Breast epithelium (tissue), 4 donors: Measurements from ENCODE around the gene PRSS48. TPM values are rescaled to one million over a fixed set of nuclear protein-coding genes. Genes with fewer than 3 reads are reported as not detected.
"Not testable (repeated sequence)": the region's sequence is repeated elsewhere in the genome, so short reads cannot be mapped to it uniquely, and the experiment has no call there.

ENCODE experiments used
- DNase-seq, 2 donors: peaks; one replicate each; pipeline ENCODE4 v3.0.0-alpha.2; 2019; ENCODE audit warnings: low spot score in 2 of 2
- H3K27ac ChIP-seq, 2 donors: fragments of 200-600 bp; sonication (generic) in 1 of 2; one replicate each; pipeline ENCODE4 v1.5.1; 2016 to 2019; ENCODE audit warnings: mild to moderate bottlenecking in 1 of 2
- H3K27me3 ChIP-seq, 2 donors: fragments of 200-600 bp; sonication (generic) in 1 of 2; one replicate each; pipeline versions ENCODE4 v1.5.1 to v1.6.0; 2017 to 2019; ENCODE audit warnings: control low read depth in 1 of 2, mild to moderate bottlenecking in 1 of 2
- H3K36me3 ChIP-seq: fragments of 200-600 bp; one replicate; pipeline ENCODE4 v1.5.1; 2019
- H3K4me1 ChIP-seq, 2 donors: fragments of 200-600 bp; sonication (generic); one replicate each; pipeline ENCODE4 v1.5.1; 2016 to 2019; ENCODE audit warnings: control low read depth in 1 of 2
- H3K4me3 ChIP-seq, 3 donors: fragments of 200-600 bp; sonication (generic); 1 replicate in 2 of 3; 2 replicates in 1 of 3; pipeline ENCODE4 v1.5.1; 2016 to 2019; ENCODE audit warnings: mild to moderate bottlenecking in 3 of 3, moderate library complexity in 2 of 3
- H3K9me3 ChIP-seq, 2 donors: fragments of 200-600 bp; sonication (generic) in 1 of 2; one replicate each; pipeline ENCODE4 v1.5.1; 2016 to 2019; ENCODE audit warnings: control low read depth in 1 of 2
- CTCF ChIP-seq, 3 donors: fragments of 450-650 bp; IDR thresholded peaks; one replicate each; pipeline ENCODE4 v1.5.1; 2016 to 2017; ENCODE audit warnings: antibody characterized with exemption in 3 of 3, mild to moderate bottlenecking in 3 of 3, moderate library complexity in 3 of 3
- POLR2A ChIP-seq: fragments of 450-650 bp; IDR thresholded peaks from one replicate; pipeline ENCODE4 v1.6.1; 2016; ENCODE audit warnings: antibody characterized with exemption, mild to moderate bottlenecking, moderate library complexity
- POLR2AphosphoS5 ChIP-seq, 3 donors: sonication (generic); formaldehyde crosslinking; IDR thresholded peaks; one replicate each; pipeline ENCODE4 v1.6.1; 2017; ENCODE audit warnings: antibody characterized with exemption in 3 of 3
- intact Hi-C: fragments of 100-400 bp; cut with DNase I; formaldehyde crosslinking; loops from one replicate; pipeline ENCODE4 v1.15.1; 2023; ENCODE audit warnings: low total_unique reads
- total RNA-seq, 3 donors: library from RNA; depleted of rRNA; stranded (reverse); fragments of >200 nt; gene quantifications; one replicate each; pipeline ENCODE4 v1.1.0, GENCODE V29; 2016

PRSS48 gene
- total RNA-seq, 3 donors from 2014 or later: not detected

- no peak for TF ChIP-seq POLR2A
- TF ChIP-seq POLR2AphosphoS5 (IDR thresholded peaks at IDR 0.05): no peak
- TF ChIP-seq CTCF (IDR thresholded peaks at IDR 0.05): no peak
- no peaks in the 10 kb centered on the region for H3K36me3 ChIP-seq
- intact Hi-C loops: no loop called here
- no peaks in the 10 kb centered on the region for H3K4me1 ChIP-seq
- H3K27ac ChIP-seq: no peak overlapping the region
- H3K9me3 ChIP-seq: no peaks in the 10 kb centered on the region
- H3K27me3 ChIP-seq: no peaks in the 10 kb centered on the region
- DNase-seq: no peak
- no peak overlapping the region for H3K4me3 ChIP-seq
Measured at GRCh38 chr4:151318307-151319006, 41.5 kb downstream of the PRSS48 start.

- intact Hi-C loops: no loop called here
- H3K4me3 ChIP-seq: no peak overlapping the region
- no peaks in the 10 kb centered on the region for H3K9me3 ChIP-seq
- TF ChIP-seq CTCF (IDR thresholded peaks at IDR 0.05) (no peak), POLR2AphosphoS5 (IDR thresholded peaks at IDR 0.05) (no peak), POLR2A (no peak)
- no peaks in the 10 kb centered on the region for H3K36me3 ChIP-seq
- H3K27ac ChIP-seq: peak overlapping the region in 1 of 2 donors; percentile 23
- H3K27me3 ChIP-seq: no peaks in the 10 kb centered on the region
- DNase-seq: no peak
- H3K4me1 ChIP-seq: no peaks in the 10 kb centered on the region
Measured at GRCh38 chr4:151319490-151319889, 42.5 kb downstream of the PRSS48 start.

- H3K9me3 ChIP-seq: no peaks in the 10 kb centered on the region
- H3K4me3 ChIP-seq: peak overlapping the region in 1 of 3 donors; percentile 30
- H3K27me3 ChIP-seq: no peaks in the 10 kb centered on the region
- H3K27ac ChIP-seq: peak overlapping the region; percentile 23 to 80
- no peaks in the 10 kb centered on the region for H3K36me3 ChIP-seq
- no peak for DNase-seq
- intact Hi-C loops: no loop called here
- no peak for TF ChIP-seq CTCF (IDR thresholded peaks at IDR 0.05)
- no peak for TF ChIP-seq POLR2AphosphoS5 (IDR thresholded peaks at IDR 0.05)
- TF ChIP-seq POLR2A: no peak
- H3K4me1 ChIP-seq: no peaks in the 10 kb centered on the region
Measured at GRCh38 chr4:151321586-151321985, 44.6 kb downstream of the PRSS48 start.

GRCh38 chr4:151322161-151322560 is 45.2 kb downstream of the PRSS48 start:
- intact Hi-C loops, H3K4me1 ChIP-seq, H3K36me3 ChIP-seq, H3K9me3 ChIP-seq, DNase-seq, H3K27me3 ChIP-seq: not testable (repeated sequence)
- peak overlapping the region in 1 of 3 donors; percentile 30 for H3K4me3 ChIP-seq
- peak overlapping the region; percentile 23 to 80 for H3K27ac ChIP-seq

- Histone ChIP-seq H3K4me3 (peak overlapping the region in 2 of 3 donors; percentile 85 to 86), H3K27ac (peak overlapping the region in 1 of 2 donors; percentile 95), H3K4me1 (no peaks in the 10 kb centered on the region), H3K9me3 (no peaks in the 10 kb centered on the region), H3K27me3 (no peaks in the 10 kb centered on the region), H3K36me3 (no peaks in the 10 kb centered on the region)
- intact Hi-C loops: no loop called here
- DNase-seq: peak in 1 of 2 donors; percentile 60
- no peak for TF ChIP-seq POLR2A
- no peak for TF ChIP-seq CTCF (IDR thresholded peaks at IDR 0.05)
- no peak for TF ChIP-seq POLR2AphosphoS5 (IDR thresholded peaks at IDR 0.05)
Measured at GRCh38 chr4:151322570-151322969, 45.6 kb downstream of the PRSS48 start.
